Ovary (tissue), 3 donors: Measurements from ENCODE around the gene BUD31.

Experiments
- CTCF ChIP-seq, 3 donors: fragments of 450-650 bp in 2 of 3; fragments of 200-600 bp in 1 of 3; IDR thresholded peaks; one replicate each; pipeline versions ENCODE4 v1.5.1 to v1.8.0; 2016 to 2022; ENCODE audit warnings: antibody characterized with exemption in 3 of 3, mild to moderate bottlenecking in 1 of 3
- EP300 ChIP-seq: sonication (generic); formaldehyde crosslinking; IDR thresholded peaks from one replicate; pipeline ENCODE4 v1.6.1; 2017; ENCODE audit warnings: antibody characterized with exemption
- POLR2A ChIP-seq: fragments of 450-650 bp; IDR thresholded peaks from one replicate; pipeline ENCODE4 v1.6.1; 2017; ENCODE audit warnings: antibody characterized with exemption, mild to moderate bottlenecking, moderate library complexity
- donor health status: DM: no; HTN: no; CAD: no.

- TF ChIP-seq CTCF (IDR thresholded peaks at IDR 0.05) (no peak), POLR2A (no peak), EP300 (no peak)
These were observed 39.9 kb upstream of the BUD31 start for GRCh38 chr7:99368750-99369389.
